HCT116 (cell line): ENCODE data around the gene ZCCHC24. TPM values are rescaled to one million over a fixed set of nuclear protein-coding genes. Genes with fewer than 3 reads are reported as not detected.

Experiments
- ATAC-seq: fragments of 200-7000 bp; cut with Tn5 transposase; 2 replicates; pipeline ENCODE4 v1.9.1; 2020; ENCODE audit warnings: mild to moderate bottlenecking, moderate library complexity
- BruUV-seq: library from RNA; stranded (reverse); fragments of 400-500 nt; replicated peaks from 2 replicates; lab custom pipeline; 2021; lab: Mats Ljungman, UMichigan
- CTCF ChIA-PET: fragments of 300-600 bp; sonication (Branson Sonifier 250); formaldehyde crosslinking; loops from one replicate; lab custom pipeline; 2021; ENCODE audit warnings: antibody characterized with exemption; lab: Charles Lee
- POLR2A ChIA-PET: fragments of 300-600, 350-600 bp; sonication (Branson Sonifier 250); formaldehyde crosslinking; loops from one replicate; lab custom pipeline; 2021; ENCODE audit warnings: antibody characterized with exemption; lab: Charles Lee
- RAD21 ChIA-PET, 2 experiments: fragments of 300-600 bp; sonication (Branson Sonifier 250); formaldehyde crosslinking; loops; one replicate each; lab custom pipeline; 2023; ENCODE audit warnings: low total read pairs in 2 of 2; ENCODE audit not compliant: uncharacterized antibody in 2 of 2, unreplicated experiment in 2 of 2, low non-redundant PET in 1 of 2; lab: Charles Lee
- DNase-seq: peaks from one replicate; pipeline ENCODE4 v3.0.0-alpha.2; 2010; ENCODE audit warnings: low read depth, low spot score
- H2AFZ ChIP-seq: fragments of 200-600 bp; shearing (Covaris generic), sonication (generic); 2 replicates; pipeline ENCODE4 v1.6.1; 2017; ENCODE audit warnings: low read depth, mixed run types, mixed read lengths, antibody characterized with exemption, low read length; ENCODE audit not compliant: poor library complexity, severe bottlenecking
- H3K27ac ChIP-seq: 2 replicates; pipeline ENCODE4 v1.5.1; 2012; ENCODE audit warnings: low read depth, low read length
- H3K27me3 ChIP-seq: fragments of 200-600 bp; sonication (generic); 2 replicates; pipeline ENCODE4 v1.6.1; 2016; ENCODE audit warnings: mixed run types, low read length, mixed read lengths; ENCODE audit not compliant: insufficient read depth
- H3K36me3 ChIP-seq, 2 experiments: fragments of 200-500 bp in 1 of 2; fragments of 200-600 bp in 1 of 2; sonication (Bioruptor generic) in 1 of 2; sonication (generic) in 1 of 2; 2 replicates each; pipeline versions ENCODE4 v1.5.1 to v1.6.1; 2014 to 2016; ENCODE audit warnings: low read length in 2 of 2, inconsistent platforms in 1 of 2, mixed read lengths in 1 of 2, mixed run types in 1 of 2; ENCODE audit not compliant: insufficient read depth in 2 of 2, control insufficient read depth in 1 of 2
- H3K4me1 ChIP-seq, 2 experiments: fragments of 200-600 bp in 1 of 2; sonication (generic) in 1 of 2; 2 replicates each; pipeline versions ENCODE4 v1.5.1 to v1.6.1; 2012 to 2017; ENCODE audit warnings: low read length in 2 of 2, inconsistent platforms in 1 of 2, mild to moderate bottlenecking in 1 of 2, mixed read lengths in 1 of 2, mixed run types in 1 of 2, moderate library complexity in 1 of 2; ENCODE audit not compliant: insufficient read depth in 2 of 2, control insufficient read depth in 1 of 2
- H3K4me2 ChIP-seq: fragments of 200-600 bp; sonication (generic); 2 replicates; pipeline ENCODE4 v1.6.1; 2017; ENCODE audit warnings: mixed run types, low read length, mixed read lengths
- H3K4me3 ChIP-seq, 2 experiments: fragments of 200-600 bp in 1 of 2; sonication (generic) in 1 of 2; replicated peaks in 1 of 2; 2 replicates each; pipeline ENCODE4 v1.5.1; 2011 to 2016; ENCODE audit warnings: low read length in 2 of 2, control low read depth in 1 of 2, low read depth in 1 of 2, mild to moderate bottlenecking in 1 of 2, mixed read lengths in 1 of 2, mixed run types in 1 of 2
- H3K79me2 ChIP-seq: fragments of 200-600 bp; sonication (generic); 2 replicates; pipeline ENCODE4 v1.6.1; 2017; ENCODE audit warnings: mild to moderate bottlenecking, mixed run types, low read length, moderate library complexity, mixed read lengths; ENCODE audit not compliant: insufficient read depth
- H3K9ac ChIP-seq: fragments of 200-600 bp; sonication (generic); 2 replicates; pipeline ENCODE4 v1.6.1; 2016; ENCODE audit warnings: low read length, mixed read lengths
- H3K9me2 ChIP-seq: fragments of 200-600 bp; sonication (generic), shearing (Covaris generic); 2 replicates; pipeline ENCODE4 v1.6.1; 2017; ENCODE audit warnings: mixed run types, mild to moderate bottlenecking, moderate library complexity; ENCODE audit not compliant: insufficient read depth
- H3K9me3 ChIP-seq, 2 experiments: fragments of 200-500 bp in 1 of 2; fragments of 200-600 bp in 1 of 2; sonication (Bioruptor generic) in 1 of 2; sonication (generic) in 1 of 2; 2 replicates each; pipeline ENCODE4 v1.6.1; 2014 to 2017; ENCODE audit warnings: low read length in 2 of 2, mixed read lengths in 2 of 2, inconsistent platforms in 1 of 2, low read depth in 1 of 2, mild to moderate bottlenecking in 1 of 2, mixed run types in 1 of 2, moderate library complexity in 1 of 2; ENCODE audit not compliant: control insufficient read depth in 1 of 2, insufficient read depth in 1 of 2
- H4K20me1 ChIP-seq: fragments of 200-600 bp; sonication (generic), shearing (Covaris generic); 2 replicates; pipeline ENCODE4 v1.6.1; 2017; ENCODE audit warnings: mixed run types, mild to moderate bottlenecking, moderate library complexity; ENCODE audit not compliant: insufficient read depth
- CBX3 ChIP-seq: IDR thresholded peaks from 2 replicates; pipeline ENCODE4 v1.6.1; 2012; ENCODE audit warnings: low read depth
- EGR1 ChIP-seq: IDR thresholded peaks from 2 replicates; pipeline ENCODE4 v1.6.1; 2012; ENCODE audit warnings: low read depth
- SRF ChIP-seq: IDR thresholded peaks from 2 replicates; pipeline ENCODE4 v1.6.1; 2012; ENCODE audit warnings: low read depth
- ZNF274 ChIP-seq: fragments of 200-500 bp; sonication (Bioruptor generic); IDR thresholded peaks from 2 replicates; pipeline ENCODE4 v1.6.1; 2014; ENCODE audit warnings: mild to moderate bottlenecking, low read depth, low read length, inconsistent platforms
- intact Hi-C: fragments of 100-400 bp; cut with micrococcal nuclease; formaldehyde crosslinking; loops from 2 replicates; pipeline ENCODE4 v1.10.0; 2022
- total RNA-seq: library from RNA; stranded (reverse); gene quantifications from one replicate; pipeline ENCODE4 v1.2.1, GENCODE V29; 2021; ENCODE audit not compliant: unreplicated experiment
- TF ChIP-seq, protein P1 (sequence below): IDR thresholded peaks from 2 replicates; pipeline ENCODE4 v1.6.1; 2011; ENCODE audit warnings: mild to moderate bottlenecking, low read length, moderate library complexity; ENCODE audit not compliant: insufficient replicate concordance; ENCODE audit errors: extremely low read depth

The ZCCHC24 gene
- total RNA-seq, 1 experiment from 2014 or later = 7.0 TPM

DNA sequence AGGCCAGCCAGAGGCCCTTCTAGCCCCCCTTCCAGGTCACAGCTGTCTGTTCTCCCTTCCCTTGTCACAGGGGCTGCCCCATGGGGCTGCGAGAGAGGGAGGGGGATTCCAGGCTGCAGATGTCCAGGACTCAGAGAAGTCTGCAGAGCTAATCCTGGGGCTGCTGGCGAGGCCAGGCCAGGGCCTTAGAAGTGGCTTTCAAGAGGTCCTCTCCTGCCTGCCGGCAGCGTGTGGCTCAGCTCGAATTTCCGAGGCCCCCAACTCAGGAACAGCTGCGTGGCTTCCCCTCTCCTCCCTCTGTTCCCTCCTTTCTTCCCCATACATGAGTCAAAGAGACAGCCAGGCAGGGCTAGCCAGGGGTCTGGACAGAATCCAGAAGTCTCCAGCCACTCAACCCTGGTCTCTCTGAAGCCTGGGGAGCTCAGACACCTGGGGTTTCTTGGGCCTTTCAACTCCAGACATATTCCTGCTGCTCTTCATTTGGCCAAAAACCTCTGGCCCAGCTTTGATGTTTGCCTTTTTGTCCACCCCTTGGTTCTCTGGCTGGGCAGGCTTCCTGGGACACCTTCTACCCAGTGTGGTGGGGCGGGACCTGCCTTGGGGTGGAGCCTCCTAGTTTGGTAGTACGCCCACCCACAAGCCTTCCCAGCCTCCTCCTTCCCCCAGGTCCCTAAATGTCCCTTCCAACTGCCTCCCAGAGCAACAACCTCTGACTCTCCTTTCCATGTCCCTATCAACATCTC lies 45.1 kb upstream of the ZCCHC24 start:
- CTCF ChIA-PET = interaction anchor here (1.0 to 2.2 kb wide), 2 partner anchors 10 to 116 kb away, joined by 3 to 7 read pairs; no protein-coding TSS in a partner anchor

More for the DNA sequence above, 45.1 kb upstream of the ZCCHC24 start:
- Histone ChIP-seq H3K9ac (no peak overlapping the region; the same call in 1 of the 2 replicates), H2AFZ (peak overlapping the region; percentile 93), H3K27ac (no peak overlapping the region; the same call in 1 of the 2 replicates), H4K20me1 (no peaks in the 10 kb centered on the region), H3K27me3 (peaks cover 2% of the 10 kb centered on the region; the same call in 1 of the 2 replicates), H3K4me3 (no peak overlapping the region), H3K4me1 (peaks cover 26 to 40% of the 10 kb centered on the region in 2 experiments), H3K4me2 (peak overlapping the region; percentile 39), H3K9me3 (no peaks in the 10 kb centered on the region), H3K9me2 (no peaks in the 10 kb centered on the region), H3K79me2 (no peaks in the 10 kb centered on the region), H3K36me3 (no peaks in the 10 kb centered on the region)
- ATAC-seq (peak; percentile 50), DNase-seq (no peak)
- BruUV-seq = no TSS peak
- TF ChIP-seq SRF (no peak), ZNF274 (no peak), CBX3 (no peak), EGR1 (no peak)
- TF ChIP-seq, protein P1, sequence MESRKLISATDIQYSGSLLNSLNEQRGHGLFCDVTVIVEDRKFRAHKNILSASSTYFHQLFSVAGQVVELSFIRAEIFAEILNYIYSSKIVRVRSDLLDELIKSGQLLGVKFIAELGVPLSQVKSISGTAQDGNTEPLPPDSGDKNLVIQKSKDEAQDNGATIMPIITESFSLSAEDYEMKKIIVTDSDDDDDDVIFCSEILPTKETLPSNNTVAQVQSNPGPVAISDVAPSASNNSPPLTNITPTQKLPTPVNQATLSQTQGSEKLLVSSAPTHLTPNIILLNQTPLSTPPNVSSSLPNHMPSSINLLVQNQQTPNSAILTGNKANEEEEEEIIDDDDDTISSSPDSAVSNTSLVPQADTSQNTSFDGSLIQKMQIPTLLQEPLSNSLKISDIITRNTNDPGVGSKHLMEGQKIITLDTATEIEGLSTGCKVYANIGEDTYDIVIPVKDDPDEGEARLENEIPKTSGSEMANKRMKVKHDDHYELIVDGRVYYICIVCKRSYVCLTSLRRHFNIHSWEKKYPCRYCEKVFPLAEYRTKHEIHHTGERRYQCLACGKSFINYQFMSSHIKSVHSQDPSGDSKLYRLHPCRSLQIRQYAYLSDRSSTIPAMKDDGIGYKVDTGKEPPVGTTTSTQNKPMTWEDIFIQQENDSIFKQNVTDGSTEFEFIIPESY = no peak
- intact Hi-C loops = loop anchor here (5.0 kb wide), 1 partner anchor 193 kb away; no protein-coding TSS in a partner anchor
- ChIA-PET RAD21 (interaction anchor here in 1 of 2 experiments (1.2 kb wide), 1 partner anchor 116 kb away, joined by 3 read pairs; no protein-coding TSS in a partner anchor), POLR2A (no interaction called here)
